ENCODE results near the gene RNASE4.

Gene RNASE4

DNA sequence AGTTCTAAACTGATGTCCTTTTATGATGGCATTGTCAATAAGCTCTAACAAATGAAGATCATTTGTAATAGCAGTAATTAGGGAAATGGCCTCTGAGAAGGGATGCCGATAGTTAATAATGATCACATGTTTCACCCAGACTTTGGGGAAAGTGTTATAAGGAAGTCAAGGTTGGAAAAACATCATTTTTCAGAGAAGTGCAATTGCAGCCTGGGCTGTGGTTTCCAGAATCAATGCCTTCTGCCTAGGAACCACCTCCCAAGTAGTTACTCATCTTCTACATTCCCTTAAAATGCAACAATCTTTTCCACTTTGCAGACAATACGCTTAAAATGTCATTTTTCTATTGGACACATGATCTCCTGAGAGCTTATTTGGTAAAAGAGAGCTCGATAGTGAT, 62.2 kb downstream of the RNASE4 start:
- DNase-seq: no peak

- no peak for DNase-seq
Measured at GRCh38 chr14:20748439-20748838, 64.1 kb downstream of the RNASE4 start.

DNA sequence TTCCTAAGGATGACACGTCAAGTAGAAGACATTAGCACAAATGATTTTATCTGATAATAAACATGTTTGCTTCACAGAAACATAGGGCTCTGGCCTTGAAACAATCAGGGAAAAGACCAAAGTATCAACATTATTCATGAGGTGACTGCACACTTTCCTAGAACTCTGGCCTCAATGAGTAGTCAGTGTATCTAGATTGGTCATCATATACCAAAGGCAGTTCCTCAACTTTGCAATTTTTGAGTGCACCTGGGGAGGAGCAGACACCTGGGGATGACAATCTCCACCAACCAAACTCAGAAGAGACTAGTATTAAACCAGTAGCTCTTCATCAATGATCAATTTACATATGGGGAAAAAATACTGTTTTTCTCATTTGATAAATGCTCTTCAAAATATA, 65.8 kb downstream of the RNASE4 start:
- no peak for DNase-seq
